ENCODE results near the gene WASL.

The WASL gene

GRCh38 chr7:123746931-123747488 lies 1.8 kb downstream of the WASL start:
- Histone ChIP-seq H3K36me3 (ENCODE audit: control insufficient read depth, insufficient read depth, low read length) (no peaks in the 10 kb centered on the region), H3K27me3 (replicated peaks; ENCODE audit: control insufficient read depth, insufficient read depth, low read length) (no peaks in the 10 kb centered on the region), H3K4me3 (replicated peaks; ENCODE audit: low read depth, low read length) (peak overlapping the region; percentile 97)
- no peak for DNase-seq (ENCODE audit: extremely low read depth, insufficient read length)
- TF ChIP-seq CTCF (IDR thresholded peaks at IDR 0.05; ENCODE audit: insufficient read depth, low read length, poor library complexity, severe bottlenecking) = no peak

- H3K4me3 ChIP-seq (replicated peaks; ENCODE audit: low read depth, low read length) = peak overlapping the region; percentile 97
- H3K36me3 ChIP-seq (ENCODE audit: control insufficient read depth, insufficient read depth, low read length) = no peaks in the 10 kb centered on the region
- H3K27me3 ChIP-seq (replicated peaks; ENCODE audit: control insufficient read depth, insufficient read depth, low read length) = no peaks in the 10 kb centered on the region
- TF ChIP-seq CTCF (IDR thresholded peaks at IDR 0.05; ENCODE audit: insufficient read depth, low read length, poor library complexity, severe bottlenecking) = no peak
- no peak for DNase-seq (ENCODE audit: extremely low read depth, insufficient read length)
Measured at GRCh38 chr7:123746055-123746454, 2.7 kb downstream of the WASL start.

GRCh38 chr7:123745437-123745836 lies 3.4 kb downstream of the WASL start:
- TF ChIP-seq CTCF (IDR thresholded peaks at IDR 0.05; ENCODE audit: insufficient read depth, low read length, poor library complexity, severe bottlenecking) = no peak
- DNase-seq (ENCODE audit: extremely low read depth, insufficient read length) = no peak
- no peak overlapping the region for H3K4me3 ChIP-seq (replicated peaks; ENCODE audit: low read depth, low read length)
- no peaks in the 10 kb centered on the region for H3K36me3 ChIP-seq (ENCODE audit: control insufficient read depth, insufficient read depth, low read length)
- no peaks in the 10 kb centered on the region for H3K27me3 ChIP-seq (replicated peaks; ENCODE audit: control insufficient read depth, insufficient read depth, low read length)

GRCh38 chr7:123744416-123744815 lies 4.4 kb downstream of the WASL start:
- no peak overlapping the region for H3K4me3 ChIP-seq (replicated peaks; ENCODE audit: low read depth, low read length)
- no peaks in the 10 kb centered on the region for H3K36me3 ChIP-seq (ENCODE audit: control insufficient read depth, insufficient read depth, low read length)
- H3K27me3 ChIP-seq (replicated peaks; ENCODE audit: control insufficient read depth, insufficient read depth, low read length) = no peaks in the 10 kb centered on the region
- TF ChIP-seq CTCF (IDR thresholded peaks at IDR 0.05; ENCODE audit: insufficient read depth, low read length, poor library complexity, severe bottlenecking) = no peak
- no peak for DNase-seq (ENCODE audit: extremely low read depth, insufficient read length)

- H3K36me3 ChIP-seq (ENCODE audit: control insufficient read depth, insufficient read depth, low read length) = no peaks in the 10 kb centered on the region
- H3K4me3 ChIP-seq (replicated peaks; ENCODE audit: low read depth, low read length) = no peak overlapping the region
- no peaks in the 10 kb centered on the region for H3K27me3 ChIP-seq (replicated peaks; ENCODE audit: control insufficient read depth, insufficient read depth, low read length)
- no peak for DNase-seq (ENCODE audit: extremely low read depth, insufficient read length)
- TF ChIP-seq CTCF (IDR thresholded peaks at IDR 0.05; ENCODE audit: insufficient read depth, low read length, poor library complexity, severe bottlenecking) = no peak
Measured at GRCh38 chr7:123741940-123742339, 6.9 kb downstream of the WASL start.

GRCh38 chr7:123738808-123739207 lies 10.0 kb downstream of the WASL start:
- Histone ChIP-seq H3K27me3 (replicated peaks; ENCODE audit: control insufficient read depth, insufficient read depth, low read length) (no peaks in the 10 kb centered on the region), H3K36me3 (ENCODE audit: control insufficient read depth, insufficient read depth, low read length) (no peaks in the 10 kb centered on the region), H3K4me3 (replicated peaks; ENCODE audit: low read depth, low read length) (no peak overlapping the region)
- TF ChIP-seq CTCF (IDR thresholded peaks at IDR 0.05; ENCODE audit: insufficient read depth, low read length, poor library complexity, severe bottlenecking) = no peak
- DNase-seq (ENCODE audit: extremely low read depth, insufficient read length) = no peak
